ENCODE measurements around the gene UHRF2. TPM values are rescaled to one million over a fixed set of nuclear protein-coding genes. Genes with fewer than 3 reads are reported as not detected.
"Not testable (repeated sequence)": the region's sequence is repeated elsewhere in the genome, so short reads cannot be mapped to it uniquely, and the experiment has no call there.

The UHRF2 gene
- total RNA-seq, 1 donor from 2014 or later, result 85.1 TPM

DNA sequence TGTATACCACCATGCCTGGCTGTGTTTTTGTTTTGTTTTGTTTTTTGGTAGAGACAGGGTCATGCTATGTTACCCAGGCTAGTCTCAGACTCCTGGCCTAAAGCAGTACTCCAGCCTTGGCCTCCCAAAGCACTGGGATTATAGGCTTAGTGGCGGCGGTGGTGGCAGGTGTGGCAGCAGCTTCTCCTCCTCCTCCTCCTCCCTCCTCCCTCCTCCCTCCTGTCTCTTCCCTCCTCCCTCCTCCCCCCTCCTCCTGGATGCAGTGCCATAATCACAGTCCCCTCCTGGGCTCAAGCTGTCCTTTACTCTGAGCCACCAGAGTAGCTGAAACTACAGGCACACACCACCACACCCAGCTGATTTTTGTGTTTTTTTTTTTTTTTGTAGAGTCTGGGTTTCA is 71.2 kb downstream of the UHRF2 start:
- intact Hi-C loops (cut with micrococcal nuclease), result no loop called here

DNA sequence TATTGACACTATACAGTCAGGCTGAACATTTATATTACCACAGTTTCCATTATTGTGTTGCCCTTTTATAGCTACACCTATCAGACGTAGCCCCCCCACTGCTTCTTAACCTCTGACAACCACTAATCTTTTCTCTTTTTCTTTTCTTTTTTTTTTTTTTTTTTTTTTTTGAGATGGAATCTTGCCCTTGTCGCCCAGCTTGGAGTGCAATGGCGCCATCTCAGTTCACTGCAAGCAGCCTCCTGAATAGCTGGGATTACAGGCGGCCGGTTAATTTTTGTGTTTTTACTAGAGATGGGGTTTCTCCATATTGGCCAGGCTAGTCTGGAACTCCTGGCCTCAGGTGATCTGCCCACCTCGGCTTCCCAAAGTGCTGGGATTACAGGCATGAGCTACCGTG is 75.4 kb downstream of the UHRF2 start:
- intact Hi-C loops (cut with micrococcal nuclease), result no loop called here

DNA sequence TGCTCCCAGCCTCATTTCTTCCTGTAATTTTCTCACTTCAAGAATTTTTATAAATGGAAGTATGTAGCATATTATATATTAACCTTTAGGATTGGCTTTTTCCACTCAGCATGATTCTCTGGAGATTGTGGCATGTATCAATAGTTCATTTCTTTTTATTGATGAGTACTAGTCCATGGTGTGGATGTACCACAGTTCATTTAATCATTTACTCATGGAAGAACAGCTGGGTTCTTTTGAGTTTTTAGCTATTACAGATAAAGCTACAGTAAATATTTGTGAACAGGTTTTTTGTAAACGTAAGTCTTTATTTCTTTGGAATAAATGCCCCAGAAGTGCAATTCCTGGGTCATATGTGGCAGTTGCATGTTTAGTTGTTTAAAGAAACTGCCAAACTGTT is 76.1 kb downstream of the UHRF2 start:
- intact Hi-C loops (cut with micrococcal nuclease), result no loop called here

DNA sequence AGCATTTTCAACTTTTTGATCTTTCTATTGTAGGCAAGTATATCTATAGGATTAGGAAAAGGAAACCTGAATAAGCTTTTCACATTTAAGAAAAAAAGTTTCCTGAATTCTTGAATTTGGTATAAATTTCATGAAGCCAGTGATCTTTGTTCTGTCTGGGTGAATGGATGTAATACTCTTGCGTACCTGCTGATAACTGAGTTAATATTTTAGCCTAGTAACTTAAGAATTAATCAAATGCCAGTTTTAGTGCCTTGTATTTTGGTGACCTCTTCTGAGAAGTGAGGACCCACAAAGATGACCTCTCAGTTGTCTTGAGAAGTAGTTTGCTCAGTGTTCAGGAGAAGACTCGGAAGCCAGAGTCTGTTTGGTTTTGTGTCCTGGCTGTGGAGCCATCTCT is 77.9 kb downstream of the UHRF2 start:
- intact Hi-C loops (cut with micrococcal nuclease), result no loop called here

DNA sequence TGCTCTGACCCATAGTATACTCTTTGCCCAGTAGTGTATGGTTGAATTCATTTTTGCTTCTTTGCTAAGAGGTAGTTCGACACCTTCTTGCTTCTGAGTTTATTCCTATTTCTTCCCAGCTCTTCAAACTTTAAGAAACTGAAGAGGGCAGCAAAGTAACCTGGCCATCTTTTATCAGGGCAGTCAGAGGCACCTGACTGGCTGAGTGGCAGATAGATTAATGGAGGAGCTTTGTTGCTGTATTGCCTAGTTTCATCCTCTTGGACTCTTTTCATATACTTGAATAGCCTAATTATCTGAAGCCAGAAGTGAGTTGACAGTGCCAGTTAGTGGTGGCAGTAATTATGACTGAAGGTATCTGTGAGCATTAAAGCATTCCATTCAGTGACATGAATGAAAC is 82.5 kb downstream of the UHRF2 start:
- intact Hi-C loops (cut with micrococcal nuclease), result no loop called here

DNA sequence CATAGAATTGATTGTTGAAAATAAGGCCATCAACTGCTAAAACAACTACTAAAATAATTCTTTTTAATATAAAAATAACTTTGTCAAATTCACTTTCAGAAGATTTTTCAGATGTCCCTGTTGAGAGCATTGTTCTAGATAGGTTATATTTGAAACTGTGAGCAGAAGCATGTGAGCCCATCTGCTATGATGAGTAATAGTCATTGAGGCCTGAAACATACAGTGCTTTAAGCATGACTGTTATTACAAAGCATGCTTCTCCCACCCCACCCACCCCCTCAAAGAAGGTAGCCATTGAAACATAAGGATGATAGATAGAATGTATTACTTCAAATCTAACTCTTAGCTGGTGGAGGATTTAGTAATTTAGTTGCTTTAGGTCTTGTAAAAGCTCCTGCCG is 86.0 kb downstream of the UHRF2 start:
- intact Hi-C loops (cut with micrococcal nuclease), result no loop called here

DNA sequence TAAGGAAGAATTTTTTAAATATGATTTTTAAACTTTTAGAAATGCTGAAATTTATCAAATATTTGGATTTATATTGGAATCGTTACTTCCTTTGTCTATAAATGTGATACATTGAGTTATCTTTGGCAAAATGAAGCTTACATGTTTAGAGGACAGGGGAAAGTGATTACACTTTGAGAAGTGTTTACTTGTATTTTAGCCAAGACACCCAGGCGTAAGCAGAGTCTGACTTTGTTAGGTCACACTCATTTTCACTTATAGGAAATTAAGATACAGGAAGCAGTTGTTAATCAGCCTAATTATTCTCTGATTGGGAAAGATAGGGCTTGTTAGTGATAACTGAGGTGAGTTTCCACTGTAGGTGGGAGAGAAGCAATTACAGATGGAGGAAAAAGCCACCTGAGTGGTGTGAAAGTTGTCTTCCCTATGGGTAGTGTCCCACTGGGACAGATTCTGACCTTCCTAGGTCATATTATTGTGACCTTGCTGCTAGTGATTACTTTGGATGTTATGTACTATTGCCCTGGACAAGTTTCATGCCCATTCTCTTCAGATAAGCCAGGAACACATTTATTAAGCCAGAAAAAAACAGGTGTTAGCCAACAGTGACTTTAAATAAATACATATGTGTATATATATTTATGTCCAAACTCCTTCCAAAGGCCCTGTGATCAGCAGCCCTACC is 88.7 kb downstream of the UHRF2 start:
- intact Hi-C loops (cut with micrococcal nuclease), result no loop called here

DNA sequence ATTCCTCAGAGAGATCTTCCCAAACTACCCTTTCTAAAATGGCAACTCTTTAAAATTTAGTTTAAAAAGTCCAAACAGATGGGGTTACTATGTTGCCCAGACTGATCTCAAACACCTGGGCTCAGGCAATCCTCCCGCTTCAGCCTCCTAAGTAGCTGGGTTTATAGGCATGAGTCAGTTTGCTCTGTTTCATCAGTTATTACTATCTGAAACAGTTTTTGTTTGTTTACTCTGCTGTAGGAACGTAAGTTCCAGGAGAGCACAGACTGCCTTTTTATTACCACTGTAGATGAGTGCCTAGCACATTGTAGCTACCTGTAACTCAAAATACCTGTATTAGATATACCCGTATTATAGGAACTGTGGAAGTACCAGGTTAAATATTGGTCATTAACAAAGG is 89.4 kb downstream of the UHRF2 start:
- intact Hi-C loops (cut with micrococcal nuclease), result no loop called here

DNA sequence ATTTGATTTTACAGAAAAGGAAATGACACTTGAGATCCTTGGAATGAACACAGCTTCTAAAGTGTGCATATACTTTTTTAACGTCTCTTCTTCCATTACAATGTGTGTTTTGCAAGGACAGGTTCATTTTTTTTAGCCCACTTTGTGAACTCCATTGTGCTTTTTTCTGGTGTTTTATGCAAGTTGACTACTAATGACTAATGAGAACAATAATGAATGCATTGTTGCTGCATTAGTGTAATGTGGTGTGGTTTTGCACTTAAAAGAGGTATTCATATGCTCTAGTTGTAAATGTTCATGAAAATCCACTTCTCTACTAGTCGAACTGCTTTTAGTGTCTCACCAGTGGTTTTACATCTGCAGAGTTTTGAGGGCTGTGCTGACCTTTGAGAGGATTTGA is 93.6 kb downstream of the UHRF2 start:
- intact Hi-C loops (cut with micrococcal nuclease), result no loop called here

DNA sequence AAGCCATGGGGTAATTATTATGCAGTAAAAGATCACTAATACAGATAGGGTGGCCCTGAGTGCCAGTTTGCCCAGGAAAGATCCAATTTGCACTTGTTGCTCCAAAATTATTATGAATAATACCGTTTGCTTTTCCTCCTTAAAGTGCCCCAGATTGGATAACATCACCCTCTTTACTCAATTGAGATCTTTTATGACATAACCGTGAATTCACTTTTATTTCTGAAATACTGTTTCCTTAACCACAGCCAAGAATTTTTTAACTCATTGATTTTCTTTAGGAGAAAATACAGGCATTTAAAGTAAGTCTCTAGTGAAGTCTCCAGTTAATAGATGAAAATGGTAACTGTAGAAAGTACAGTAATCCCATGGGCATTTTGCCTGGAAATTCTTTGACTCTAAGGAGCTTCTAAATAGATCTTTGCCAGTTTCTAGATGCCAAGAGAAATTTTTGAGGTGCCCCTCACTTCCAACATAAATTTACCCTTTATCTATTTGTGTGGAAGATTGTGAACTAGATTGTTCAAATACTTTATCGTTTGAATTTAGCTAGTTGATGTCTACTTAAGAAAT is 99.2 kb downstream of the UHRF2 start:
- intact Hi-C loops (cut with micrococcal nuclease), result no loop called here

DNA sequence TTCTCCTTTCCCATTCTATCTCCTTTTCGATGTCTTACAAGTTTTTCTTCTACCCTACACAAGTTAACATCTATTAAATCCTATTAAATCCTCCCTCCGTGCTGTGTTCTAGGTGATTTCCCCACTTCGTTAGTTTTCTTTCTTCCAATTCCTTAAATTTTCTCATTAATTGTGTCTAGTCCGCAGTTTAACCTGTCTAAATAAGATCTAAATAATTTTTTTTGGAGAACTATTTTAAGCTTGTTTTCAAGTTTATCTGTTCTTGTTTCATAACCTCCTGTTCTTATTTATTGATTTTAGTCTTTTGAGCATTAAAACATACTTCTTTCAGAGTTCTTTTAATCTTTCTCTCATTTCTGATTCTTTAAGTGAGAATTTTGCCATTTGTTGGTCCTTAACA is 109.3 kb downstream of the UHRF2 start:
- intact Hi-C loops (cut with micrococcal nuclease), result no loop called here

DNA sequence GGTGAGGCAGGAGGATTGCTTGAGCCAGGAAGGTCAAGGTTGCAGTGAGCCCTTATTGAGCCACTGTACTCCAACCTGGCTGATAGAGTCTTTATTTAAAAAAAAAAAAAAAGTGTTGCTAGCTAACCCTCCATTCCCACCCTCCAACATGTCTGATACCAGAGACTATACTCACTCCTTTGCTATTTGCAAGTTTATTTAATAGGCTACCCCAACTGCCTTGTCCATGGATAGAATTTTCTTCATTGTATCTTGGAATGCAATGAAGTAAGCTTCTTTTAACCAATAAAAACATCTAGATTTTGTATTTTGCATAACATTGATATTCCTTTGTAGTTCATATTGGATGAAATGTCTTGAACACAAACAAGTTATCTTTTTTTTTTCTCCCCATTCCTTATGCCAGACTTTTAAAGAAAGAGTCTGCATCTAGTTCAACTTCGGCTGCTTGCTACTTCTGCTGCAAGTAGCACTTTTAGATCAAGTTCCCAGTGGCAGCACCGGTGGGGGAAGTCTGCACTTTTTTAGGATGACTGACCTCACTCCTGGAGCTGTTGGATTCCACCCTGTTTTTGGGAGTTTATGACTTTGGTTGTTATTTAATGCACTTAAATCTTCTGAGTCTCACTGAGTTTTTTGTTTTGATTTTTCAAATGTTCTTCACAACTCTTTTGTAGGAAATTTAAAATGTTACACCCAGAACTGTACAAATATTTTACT is 112.5 kb downstream of the UHRF2 start:
- intact Hi-C loops (cut with micrococcal nuclease), result no loop called here

DNA sequence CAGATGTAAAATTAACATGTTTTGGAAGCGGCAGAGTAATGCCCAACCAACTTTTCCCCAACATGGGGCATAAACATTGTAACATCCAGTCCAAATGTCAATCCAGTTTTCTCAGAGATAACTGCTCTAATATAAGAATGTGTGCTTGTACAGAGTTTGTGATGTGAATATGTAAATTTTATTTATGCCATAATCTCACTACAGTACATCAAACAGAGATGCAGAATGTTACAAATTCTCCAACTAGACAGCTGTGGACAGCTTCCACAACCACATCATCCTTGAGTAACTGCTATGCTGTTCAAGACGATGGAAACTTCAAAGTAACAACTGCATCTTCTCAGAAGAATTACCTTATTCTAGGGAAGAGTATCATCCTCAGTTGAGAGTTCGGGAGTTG is 122.6 kb downstream of the UHRF2 start:
- intact Hi-C loops (cut with micrococcal nuclease), result no loop called here

DNA sequence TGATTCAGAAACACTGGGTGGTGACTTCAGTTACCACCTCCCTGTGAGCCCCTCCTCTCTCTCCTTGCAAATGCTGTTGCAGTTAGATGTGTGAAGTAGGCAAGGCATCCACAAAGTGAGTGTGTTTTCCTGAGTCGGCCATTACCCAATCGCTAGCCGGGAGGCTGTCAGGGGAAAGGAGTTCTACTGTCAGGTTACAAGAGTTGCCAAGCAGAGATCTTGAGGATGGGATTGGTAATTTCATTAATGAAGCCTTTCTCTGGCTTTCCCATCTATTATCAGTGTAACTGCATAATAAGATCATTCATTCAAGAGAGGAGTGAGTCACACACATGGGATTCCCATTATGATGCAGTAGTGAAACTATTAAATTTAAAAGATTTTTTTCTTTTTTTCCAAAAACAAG is 125.7 kb downstream of the UHRF2 start:
- intact Hi-C loops (cut with micrococcal nuclease), result no loop called here

DNA sequence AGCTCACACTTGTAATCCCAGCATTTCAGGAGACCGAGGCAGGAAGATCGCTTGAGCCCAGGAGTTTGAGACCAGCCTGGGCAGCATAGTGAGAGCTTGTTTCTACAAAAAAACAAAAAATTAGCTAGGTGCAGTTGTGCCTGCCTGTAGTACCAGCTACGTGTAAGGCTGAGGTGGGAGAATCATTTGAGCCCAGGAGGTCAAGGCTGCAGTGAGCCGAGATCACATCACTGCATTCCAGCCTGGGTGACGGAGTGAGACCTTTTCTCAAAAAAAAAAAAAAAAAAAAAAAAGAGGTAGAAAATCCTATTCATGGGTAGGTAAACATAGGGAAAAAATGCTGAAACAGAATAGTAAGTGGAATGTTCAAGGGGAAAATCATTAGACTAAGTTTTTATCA is 129.6 kb downstream of the UHRF2 start:
- intact Hi-C loops (cut with micrococcal nuclease), result not testable (repeated sequence)

DNA sequence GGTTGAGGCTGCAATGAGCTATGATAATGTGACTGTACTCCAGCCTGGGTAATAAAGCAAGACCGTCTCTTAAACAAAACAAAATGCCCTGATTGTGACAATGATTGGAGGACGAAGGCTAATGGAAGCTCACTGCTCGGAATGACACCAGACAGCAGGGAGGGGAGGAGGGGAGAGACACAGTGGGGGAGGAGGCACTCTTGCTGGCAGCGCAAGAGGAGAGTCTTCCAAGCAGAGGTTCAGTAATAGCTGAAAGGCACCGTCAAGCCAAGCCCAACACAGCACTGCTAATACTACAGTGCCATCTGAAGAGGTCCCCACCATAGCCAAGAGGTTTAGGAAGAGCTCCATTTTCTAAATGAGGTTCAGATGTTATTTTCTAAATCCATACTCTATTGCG is 130.2 kb downstream of the UHRF2 start:
- intact Hi-C loops (cut with micrococcal nuclease), result no loop called here

DNA sequence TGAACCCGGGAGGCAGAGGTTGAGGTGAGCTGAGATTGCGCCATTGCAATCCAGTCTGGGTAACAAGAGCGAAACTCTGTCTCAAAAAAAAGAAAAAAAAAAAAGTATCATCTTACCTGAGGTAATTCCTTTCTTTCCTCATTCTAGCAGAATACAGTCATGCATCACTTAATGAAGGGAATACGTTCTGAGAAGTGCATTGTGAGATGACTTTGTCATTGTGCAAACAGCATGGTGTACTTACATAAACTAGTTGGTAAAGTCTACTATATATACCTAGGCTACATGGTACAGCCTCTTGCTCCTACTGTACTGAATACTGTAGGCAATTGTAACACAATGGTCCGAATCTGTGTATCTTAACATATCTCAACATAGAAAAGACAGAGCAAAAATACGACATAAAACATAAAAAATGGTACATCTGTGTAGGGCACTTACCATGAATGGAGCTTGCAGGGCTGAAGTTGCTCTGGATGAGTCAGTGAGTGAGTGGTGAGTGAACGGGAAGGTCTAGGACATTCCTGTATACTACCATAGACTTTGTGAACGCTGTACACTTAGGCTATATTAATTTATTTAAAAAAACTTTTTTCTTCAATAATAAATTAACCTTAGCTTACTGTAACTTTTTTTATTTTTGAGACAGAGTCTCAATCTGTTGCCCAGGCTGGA is 132.2 kb downstream of the UHRF2 start:
- intact Hi-C loops (cut with micrococcal nuclease), result no loop called here

DNA sequence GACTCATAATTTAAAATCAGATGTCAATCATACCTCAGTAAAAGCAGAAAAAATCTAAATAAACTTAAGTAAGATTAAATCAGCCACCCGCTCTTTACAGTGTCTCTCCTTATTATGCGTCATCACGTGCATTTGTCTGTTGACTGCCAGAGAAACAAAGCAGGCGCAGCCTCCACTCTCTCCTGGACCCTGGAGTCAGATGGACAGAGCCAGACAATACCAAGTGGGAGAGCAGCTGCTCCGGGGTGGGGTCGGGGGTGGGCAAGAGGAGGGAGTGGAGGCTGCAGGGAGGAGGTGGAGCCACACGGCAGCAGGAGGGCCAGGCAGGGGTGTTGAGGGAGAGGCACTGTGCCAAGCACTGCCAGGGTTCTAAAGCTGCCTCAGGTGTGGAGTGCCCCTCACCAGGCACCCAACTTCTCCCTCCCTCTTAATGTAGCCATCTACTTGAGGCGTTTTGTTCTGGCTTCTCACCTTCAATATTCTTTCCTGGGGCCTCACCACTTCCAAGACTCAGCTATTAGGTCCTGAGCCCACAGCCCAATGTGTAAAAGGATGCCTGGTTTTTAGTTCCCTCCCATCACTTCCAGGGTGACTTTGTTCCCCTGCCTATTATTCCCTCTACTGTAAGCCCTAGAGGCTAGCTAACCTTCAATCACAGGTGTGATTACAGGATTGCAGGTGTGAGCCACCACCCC is 136.3 kb downstream of the UHRF2 start:
- intact Hi-C loops (cut with micrococcal nuclease), result no loop called here

DNA sequence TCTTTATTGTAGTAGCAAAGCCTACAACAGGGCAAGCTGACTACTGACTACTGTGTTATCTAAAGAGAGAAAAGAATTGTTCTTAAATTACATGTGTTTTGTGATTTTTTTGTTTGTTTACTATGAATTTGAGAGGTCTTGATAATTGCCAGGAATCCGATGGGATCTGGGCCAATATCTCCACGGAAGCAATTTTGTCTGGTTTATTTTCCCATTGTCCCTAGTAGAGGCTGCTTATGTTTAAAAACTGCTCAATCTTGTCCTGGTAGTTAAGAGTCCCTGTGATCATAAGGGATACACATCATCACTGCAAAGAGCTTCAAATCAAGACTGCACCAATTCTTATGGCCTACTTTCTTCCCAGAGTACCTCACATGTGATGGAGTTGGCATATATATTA is 138.1 kb downstream of the UHRF2 start:
- intact Hi-C loops (cut with micrococcal nuclease), result no loop called here

DNA sequence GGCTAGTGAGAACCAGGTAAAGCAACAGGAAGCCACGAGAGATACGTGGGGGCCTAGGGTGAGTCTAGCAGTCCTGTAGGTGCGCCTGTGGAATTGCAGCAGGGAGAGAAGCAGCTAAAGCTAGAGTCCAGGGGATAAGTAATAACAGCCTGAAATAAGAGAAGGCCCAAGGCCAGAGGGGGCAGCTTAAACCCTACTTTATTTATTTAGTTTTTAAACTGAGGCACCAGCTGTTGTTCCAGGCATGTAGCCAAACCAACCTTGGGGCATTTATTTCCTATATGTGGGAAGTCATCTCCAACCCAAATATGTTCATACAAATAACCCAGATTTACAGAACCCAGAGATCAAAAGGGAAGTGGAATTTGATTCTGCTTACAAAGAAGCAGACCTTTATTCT is 139.0 kb downstream of the UHRF2 start:
- intact Hi-C loops (cut with micrococcal nuclease), result no loop called here

DNA sequence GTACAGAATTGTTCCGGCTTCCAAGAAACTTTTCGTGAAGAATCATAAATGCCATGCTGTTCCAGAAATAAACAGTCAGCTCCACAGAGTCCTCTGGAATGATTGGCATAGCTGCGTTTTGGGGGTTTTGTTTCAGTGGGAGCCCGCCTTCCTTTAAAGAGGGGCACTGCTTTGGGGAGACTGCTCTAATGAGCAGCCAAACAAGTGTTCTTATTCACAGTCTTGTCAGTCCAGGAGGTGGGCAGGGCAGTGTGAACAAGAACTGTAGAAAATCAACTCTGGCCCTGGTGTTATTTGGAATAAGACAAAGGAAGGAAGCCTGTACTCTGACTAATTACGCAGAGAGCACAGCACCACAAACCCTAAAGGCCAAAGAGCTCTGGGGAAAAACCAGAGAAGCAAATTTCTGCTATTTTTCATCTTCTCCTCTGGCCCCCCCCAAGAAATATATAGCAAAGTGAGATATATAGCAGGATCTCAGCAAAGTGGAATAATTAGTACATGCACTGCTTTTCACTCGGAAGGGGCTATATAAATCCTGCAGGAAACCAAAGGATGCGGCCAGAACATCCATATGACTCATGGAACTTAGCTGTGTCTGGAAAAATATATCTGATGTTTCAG is 139.6 kb downstream of the UHRF2 start:
- intact Hi-C loops (cut with micrococcal nuclease), result no loop called here

Data from T-helper 1 cell treated with Interleukin-12 subunit alpha and Interleukin-12 subunit beta and Interleukin-4 antibody, amounts not matched to agents 30 ng/mL and 1 ng/mL, for 36 hours (primary cell).